HG03439 (cell line): Measurements from ENCODE around the gene NFAT5.
"Not testable (repeated sequence)": the region's sequence is repeated elsewhere in the genome, so short reads cannot be mapped to it uniquely, and the experiment has no call there.

Experiments used
- ATAC-seq: cut with Tn5 transposase; IDR thresholded peaks from one replicate; pipeline ENCODE4 v1.9.1; 2021; ENCODE audit warnings: mild to moderate bottlenecking, moderate library complexity; ENCODE audit not compliant: unreplicated experiment

NFAT5 gene

DNA sequence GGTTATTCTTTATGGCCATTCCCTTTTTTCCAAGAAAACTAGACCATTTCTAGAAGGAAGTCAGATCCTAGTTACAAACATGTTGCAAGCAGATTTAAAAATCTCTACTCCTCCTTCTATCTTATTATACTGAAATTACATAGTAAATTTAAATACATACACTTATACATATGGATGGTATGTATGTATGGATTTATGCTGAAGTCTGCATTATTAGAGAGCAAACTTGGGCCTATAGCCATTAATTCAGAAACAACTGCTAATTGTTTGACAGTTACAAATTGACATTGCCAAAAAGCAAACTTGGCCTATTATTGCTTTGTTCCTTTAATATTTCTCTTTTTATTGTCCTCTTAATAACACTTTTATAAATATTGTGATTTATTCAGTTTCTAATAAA lies 67.1 kb downstream of the NFAT5 start:
- ATAC-seq = no peak

DNA sequence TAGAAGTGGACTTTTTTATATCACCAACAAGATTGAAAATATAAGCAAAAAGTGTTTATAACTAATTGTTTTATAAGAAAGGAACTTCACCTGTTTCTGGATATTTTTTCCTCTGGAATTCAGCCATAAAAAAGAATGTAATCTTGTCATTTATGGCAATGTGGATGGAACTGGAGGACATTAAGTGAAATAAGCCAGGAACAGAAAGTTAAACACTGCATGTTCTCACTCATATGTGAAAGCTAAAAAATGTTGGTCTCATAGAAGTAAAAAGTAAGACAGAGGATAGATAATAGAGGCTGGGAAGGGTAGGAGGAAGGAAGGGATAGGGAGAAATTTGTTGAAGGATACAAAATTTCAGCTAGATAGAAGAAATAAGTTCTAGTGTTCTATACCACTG lies 67.6 kb downstream of the NFAT5 start:
- ATAC-seq = no peak

GRCh38 chr16:69636563-69637146 lies 70.9 kb downstream of the NFAT5 start:
- not testable (repeated sequence) for ATAC-seq

- ATAC-seq = not testable (repeated sequence)
Observed at GRCh38 chr16:69637206-69637865, 71.6 kb downstream of the NFAT5 start.

- not testable (repeated sequence) for ATAC-seq
Observed at GRCh38 chr16:69643997-69644396, 78.2 kb downstream of the NFAT5 start.

GRCh38 chr16:69644790-69645189 lies 79.0 kb downstream of the NFAT5 start:
- no peak for ATAC-seq

DNA sequence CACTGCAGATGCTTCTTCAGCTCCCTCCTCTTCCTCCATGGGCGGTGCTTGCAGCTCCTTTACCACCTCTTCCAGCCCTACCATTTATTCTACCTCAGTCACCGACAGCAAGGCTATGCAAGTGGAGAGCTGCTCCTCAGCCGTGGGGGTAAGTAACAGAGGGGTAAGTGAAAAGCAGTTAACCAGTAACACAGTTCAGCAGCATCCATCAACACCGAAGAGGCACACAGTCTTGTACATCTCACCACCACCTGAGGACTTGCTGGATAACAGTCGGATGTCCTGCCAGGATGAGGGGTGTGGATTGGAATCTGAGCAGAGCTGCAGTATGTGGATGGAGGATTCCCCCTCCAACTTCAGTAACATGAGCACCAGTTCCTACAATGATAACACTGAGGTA lies 81.3 kb downstream of the NFAT5 start:
- no peak for ATAC-seq

DNA sequence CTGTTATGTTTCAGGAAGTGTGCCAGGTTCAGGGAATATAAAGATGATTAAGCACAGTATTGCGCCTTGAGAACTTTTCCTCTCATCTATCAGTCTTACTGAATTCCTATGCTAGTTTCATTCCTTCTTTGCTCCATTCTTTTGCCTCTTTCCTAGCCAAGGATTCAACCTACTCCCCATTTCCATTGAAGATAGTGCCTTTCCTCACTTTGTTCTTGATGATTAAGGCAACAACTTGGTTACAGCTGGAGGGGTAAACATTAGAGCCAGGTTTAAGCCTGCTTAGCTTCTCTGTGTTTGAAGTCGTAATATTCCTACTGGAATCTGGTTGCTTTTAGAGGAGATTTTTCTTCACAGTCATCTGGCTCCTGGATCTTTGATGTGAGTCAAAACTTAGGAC lies 85.5 kb downstream of the NFAT5 start:
- ATAC-seq = no peak

GRCh38 chr16:69654280-69654931 lies 88.6 kb downstream of the NFAT5 start:
- no peak for ATAC-seq

DNA sequence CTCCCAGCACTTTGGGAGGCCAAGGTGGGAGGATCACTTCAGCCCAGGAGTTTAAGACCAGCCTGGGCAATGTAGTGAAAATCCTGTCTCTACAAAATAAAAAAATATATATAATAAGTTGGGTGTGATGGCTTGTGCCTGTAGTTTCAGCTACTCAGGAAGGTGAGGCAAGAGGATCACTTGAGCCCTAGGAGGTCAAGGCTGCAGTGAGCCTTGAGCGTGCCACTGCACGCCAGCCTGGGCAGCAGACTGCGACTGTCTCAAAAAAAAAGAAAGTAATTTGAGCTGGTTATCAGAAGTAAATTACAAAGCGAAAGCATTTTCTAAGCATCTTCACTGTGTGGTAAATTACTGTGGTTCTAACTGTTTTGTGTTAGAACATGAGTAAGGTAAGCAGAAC lies 94.4 kb downstream of the NFAT5 start:
- no peak for ATAC-seq

DNA sequence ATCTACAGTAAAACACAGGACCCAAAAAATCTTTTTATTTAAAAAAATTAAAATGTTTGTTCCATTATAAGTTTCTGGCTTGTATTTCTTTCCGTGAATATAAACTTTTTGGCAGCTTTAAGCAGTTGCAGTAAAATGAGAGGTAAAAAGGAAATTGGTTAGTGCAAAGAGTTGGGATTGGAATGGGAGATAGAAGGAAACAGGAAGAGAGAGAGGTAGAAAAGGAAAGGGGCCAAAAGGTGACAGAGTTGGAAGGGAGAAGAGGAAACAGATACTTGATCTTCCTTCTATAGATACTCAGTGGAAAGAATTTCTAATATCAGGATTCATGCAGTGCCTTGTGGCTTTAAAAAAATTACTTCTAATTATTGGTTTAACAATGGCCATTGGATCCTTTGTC lies 97.1 kb downstream of the NFAT5 start:
- ATAC-seq = no peak

DNA sequence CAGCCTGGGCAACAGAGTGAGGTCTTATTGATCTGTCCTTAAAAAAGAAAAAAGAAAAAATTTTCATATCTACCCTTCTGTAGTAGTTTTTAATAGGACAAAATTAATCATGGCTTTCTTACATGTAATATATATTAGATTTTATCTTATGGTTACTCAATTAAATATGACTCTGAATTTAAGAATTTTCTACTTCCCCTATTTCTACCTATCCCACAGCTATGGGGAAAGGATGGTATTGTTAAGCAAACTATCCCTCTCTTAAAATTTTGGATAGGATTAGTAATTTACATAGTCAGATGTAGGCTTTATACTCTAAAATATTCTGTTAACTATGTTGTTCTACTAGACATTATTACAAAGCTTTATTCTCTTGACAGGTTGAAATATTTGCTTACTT lies 98.1 kb downstream of the NFAT5 start:
- ATAC-seq = no peak

DNA sequence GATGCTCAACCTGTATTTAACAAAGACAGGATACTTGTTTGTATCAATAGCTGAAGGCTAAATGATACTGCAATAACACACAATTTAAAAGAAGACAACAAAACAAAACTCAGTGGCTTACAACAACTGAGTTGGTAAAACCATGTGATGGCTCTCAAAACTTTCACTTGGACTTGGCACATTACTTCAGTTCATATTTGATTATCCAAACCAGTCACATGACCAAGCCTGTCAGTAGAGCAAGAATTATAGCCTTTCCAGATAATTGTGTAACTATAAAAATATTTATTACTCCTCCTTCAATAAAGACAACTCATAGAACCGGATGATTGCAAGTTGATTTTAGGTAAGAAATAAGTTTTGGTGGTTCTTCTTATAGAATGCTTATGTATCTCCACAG lies 103.8 kb downstream of the NFAT5 start:
- ATAC-seq = no peak

DNA sequence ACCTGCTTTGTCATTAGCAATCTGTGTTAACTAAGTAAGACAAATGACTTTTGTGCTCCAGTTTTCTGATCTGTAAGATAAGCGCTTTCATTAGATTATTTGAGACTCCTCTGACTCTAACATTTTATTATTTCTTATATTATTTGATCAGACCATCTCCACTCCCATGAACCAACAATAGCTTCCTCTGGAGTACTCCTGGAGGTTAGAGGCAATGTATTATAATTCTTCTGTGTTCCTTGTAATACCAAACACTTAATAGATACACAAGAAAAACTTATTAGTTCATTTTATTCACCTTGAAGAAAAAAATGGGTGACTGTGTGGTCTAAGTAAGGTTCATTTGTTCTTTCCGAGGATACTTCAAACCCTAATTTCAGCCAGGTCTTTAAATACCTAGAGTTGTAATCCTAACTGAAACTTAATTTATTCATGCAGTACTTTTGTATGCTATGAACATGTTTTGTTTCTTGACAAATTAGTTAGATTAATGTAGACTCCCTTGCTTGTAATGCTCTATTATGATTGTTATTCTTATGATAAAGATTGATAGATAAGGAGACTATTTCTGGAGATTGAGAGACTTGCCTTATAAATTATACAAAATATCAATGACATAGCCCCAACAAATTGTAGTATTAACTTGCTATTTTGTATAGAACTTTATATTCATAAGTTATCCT lies 106.7 kb downstream of the NFAT5 start:
- no peak for ATAC-seq

GRCh38 chr16:69672998-69673713 lies 107.4 kb downstream of the NFAT5 start:
- no peak for ATAC-seq

- ATAC-seq = no peak
Observed at GRCh38 chr16:69680358-69680757, 114.6 kb downstream of the NFAT5 start.

DNA sequence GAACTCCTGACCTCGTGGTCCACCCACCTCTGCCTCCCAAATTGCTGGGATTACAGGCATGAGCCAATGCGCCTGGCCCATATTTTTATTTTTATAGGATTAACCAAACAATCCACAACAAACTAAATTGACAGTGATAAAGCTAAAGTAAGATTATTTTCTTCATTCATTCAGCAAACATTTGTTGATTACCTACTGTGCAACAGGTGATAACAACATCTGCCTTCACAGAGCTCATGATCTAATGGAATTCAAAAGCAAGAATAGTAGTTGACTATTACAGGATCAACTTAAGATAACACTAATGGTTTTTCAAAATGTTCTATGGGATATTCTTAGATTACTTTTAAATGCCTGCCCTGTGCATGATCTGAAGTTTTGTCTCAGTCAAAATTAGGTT lies 122.8 kb downstream of the NFAT5 start:
- no peak for ATAC-seq

DNA sequence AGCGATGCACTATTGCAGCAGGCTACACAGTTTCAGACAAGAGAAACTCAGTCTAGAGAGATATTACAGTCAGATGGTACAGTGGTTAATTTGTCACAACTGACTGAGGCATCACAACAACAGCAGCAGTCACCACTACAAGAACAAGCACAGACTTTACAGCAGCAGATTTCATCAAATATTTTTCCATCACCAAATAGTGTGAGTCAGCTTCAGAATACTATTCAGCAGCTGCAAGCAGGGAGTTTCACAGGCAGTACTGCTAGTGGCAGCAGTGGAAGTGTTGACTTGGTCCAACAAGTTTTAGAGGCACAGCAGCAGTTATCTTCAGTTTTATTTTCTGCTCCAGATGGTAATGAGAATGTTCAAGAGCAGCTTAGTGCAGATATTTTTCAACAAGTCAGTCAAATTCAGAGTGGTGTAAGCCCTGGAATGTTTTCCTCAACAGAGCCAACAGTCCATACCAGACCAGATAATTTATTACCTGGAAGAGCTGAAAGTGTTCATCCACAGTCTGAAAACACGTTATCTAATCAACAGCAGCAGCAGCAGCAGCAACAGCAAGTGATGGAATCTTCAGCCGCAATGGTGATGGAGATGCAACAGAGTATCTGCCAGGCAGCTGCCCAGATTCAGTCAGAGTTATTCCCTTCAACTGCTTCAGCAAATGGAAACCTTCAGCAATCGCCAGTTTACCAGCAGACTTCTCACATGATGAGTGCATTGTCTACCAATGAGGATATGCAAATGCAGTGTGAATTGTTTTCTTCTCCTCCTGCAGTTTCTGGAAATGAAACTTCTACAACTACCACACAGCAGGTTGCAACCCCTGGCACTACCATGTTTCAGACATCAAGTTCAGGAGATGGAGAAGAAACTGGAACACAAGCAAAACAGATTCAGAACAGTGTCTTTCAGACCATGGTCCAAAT lies 126.5 kb downstream of the NFAT5 start:
- no peak for ATAC-seq

GRCh38 chr16:69693916-69694315 lies 128.2 kb downstream of the NFAT5 start:
- ATAC-seq = no peak

GRCh38 chr16:69698404-69698803 lies 132.6 kb downstream of the NFAT5 start:
- no peak for ATAC-seq
